ENCODE results near the gene TFPT. TPM values are rescaled to one million over a fixed set of nuclear protein-coding genes. Genes with fewer than 3 reads are reported as not detected.

TFPT gene
- total RNA-seq, 4 donors from 2014 or later: 7.7 to 17.9 (median 13.5) TPM

DNA sequence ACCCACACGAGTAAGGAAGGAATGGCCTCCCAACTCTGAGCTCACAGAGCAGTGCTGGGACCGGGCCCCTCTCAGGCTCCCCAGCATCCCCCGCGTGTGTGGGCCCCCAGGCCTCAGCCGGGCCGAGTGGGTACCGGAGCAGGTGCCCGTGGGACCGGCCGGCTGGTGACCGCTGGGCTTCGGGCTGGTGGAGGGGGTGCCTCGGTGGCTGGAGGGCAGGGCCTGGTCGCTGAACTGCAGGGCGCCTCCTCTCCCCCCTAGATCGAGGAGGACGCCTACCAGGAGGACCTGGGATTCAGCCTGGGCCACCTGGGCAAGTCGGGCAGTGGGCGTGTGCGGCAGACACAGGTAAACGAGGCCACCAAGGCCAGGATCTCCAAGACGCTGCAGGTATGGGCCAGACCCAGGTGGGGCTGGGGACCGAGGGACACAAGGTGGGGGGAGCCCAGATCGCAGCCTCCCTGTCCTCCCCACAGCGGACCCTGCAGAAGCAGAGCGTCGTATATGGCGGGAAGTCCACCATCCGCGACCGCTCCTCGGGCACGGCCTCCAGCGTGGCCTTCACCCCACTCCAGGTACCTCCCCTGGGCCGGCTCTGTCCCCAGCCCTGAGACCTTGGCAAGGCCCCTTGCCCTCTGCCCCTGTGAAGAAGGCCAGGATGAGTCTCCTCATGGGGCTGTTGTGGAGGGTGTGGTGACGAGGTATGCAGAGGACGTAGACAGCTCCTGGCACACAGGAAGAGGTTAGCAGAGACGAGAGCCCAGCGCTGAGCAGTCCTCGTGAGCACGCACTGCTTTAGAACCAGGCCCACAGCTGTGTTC is 13.5 kb upstream of the TFPT start:
- H3K4me1 ChIP-seq: no peaks in the 10 kb centered on the region
- no peak overlapping the region for H3K27ac ChIP-seq
- H3K36me3 ChIP-seq: peaks cover 64 to 65% of the 10 kb centered on the region in 2 donors
- TF ChIP-seq POLR2A (IDR thresholded peaks at IDR 0.05): no peak
- TF ChIP-seq CTCF (IDR thresholded peaks at IDR 0.05): no peak
- H3K9me3 ChIP-seq: no peaks in the 10 kb centered on the region
- DNase-seq: no peak
- H3K4me3 ChIP-seq (replicated peaks in 1 of 3): no peak overlapping the region
- no peaks in the 10 kb centered on the region for H3K27me3 ChIP-seq
- WGBS, 2 donors: 94 to 98% methylated on average over 20 to 25 of the region's 41 CpGs
- intact Hi-C loops (cut with DNase I): no loop called here

- Histone ChIP-seq H3K36me3 (peaks cover 70 to 71% of the 10 kb centered on the region in 2 donors), H3K4me1 (no peaks in the 10 kb centered on the region), H3K4me3 (replicated peaks in 1 of 3) (no peak overlapping the region), H3K27me3 (no peaks in the 10 kb centered on the region), H3K9me3 (no peaks in the 10 kb centered on the region), H3K27ac (no peak overlapping the region)
- WGBS, 2 donors: 92 to 97% methylated on average over 20 of the region's 20 CpGs
- intact Hi-C loops (cut with DNase I): no loop called here
- no peak for TF ChIP-seq POLR2A (IDR thresholded peaks at IDR 0.05)
- TF ChIP-seq CTCF (IDR thresholded peaks at IDR 0.05): no peak
- no peak for DNase-seq
These were observed 12.9 kb upstream of the TFPT start for GRCh38 chr19:54128441-54128725.

DNA sequence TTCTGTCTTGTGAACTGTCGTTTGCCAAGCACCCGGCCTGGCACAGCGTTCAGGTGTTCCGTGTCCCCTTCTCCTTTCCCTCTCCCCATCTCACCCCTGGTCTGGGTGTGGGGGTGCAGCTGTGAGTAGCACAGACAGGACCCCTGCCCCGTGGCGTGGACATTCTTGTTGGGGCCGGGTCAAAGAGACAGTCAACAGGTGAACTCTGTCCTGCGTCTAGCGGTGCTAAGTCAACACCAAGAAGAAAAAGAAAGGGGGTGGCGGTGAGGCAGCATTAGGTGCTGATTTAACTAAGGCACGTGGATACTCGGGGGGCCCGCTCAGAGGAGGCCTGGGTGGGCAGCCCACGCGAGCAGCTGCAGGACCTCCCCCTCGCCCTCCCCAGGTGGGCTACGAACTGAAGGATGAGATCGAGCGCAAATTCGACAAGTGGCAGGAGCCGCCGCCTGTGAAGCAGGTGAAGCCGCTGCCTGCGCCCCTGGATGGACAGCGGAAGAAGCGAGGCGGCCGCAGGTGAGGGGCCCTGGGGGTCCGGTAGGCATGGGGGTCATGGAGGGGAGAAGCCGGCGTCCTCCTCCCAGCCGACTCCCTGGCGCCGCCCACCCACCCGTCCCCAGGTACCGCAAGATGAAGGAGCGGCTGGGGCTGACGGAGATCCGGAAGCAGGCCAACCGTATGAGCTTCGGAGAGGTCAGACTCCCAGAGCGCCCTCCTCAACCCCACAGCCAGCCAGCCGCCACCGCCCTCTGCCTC is 12.4 kb upstream of the TFPT start:
- H3K27ac ChIP-seq: no peak overlapping the region
- peaks cover 75 to 76% of the 10 kb centered on the region in 2 donors for H3K36me3 ChIP-seq
- no peaks in the 10 kb centered on the region for H3K27me3 ChIP-seq
- no peak overlapping the region for H3K4me3 ChIP-seq (replicated peaks in 1 of 3)
- H3K9me3 ChIP-seq: no peaks in the 10 kb centered on the region
- TF ChIP-seq POLR2A (IDR thresholded peaks at IDR 0.05) (no peak), CTCF (IDR thresholded peaks at IDR 0.05) (no peak)
- intact Hi-C loops (cut with DNase I): no loop called here
- 93 to 95% methylated on average over 32 to 39 of the region's 44 CpGs for WGBS, 2 donors
- no peak for DNase-seq
- no peaks in the 10 kb centered on the region for H3K4me1 ChIP-seq

DNA sequence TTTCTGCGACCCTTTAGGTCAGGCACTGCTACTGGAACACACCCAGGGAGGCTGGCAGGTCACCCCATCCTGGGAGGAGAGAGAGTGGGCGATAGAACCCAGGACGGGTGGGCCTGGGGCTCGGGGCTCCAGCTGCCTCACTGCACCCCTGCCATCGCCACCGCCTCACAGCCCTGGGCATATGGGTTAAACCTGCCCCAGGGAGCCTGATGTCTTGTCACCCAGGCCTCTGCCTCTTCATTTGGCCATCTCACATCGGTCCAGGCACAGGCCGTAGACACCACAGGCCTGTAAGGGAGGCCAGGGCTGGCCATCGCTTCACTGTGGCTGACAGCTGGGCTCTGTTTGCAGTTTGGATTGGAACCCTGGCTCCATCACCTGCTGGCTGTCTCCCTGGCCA is 10.3 kb upstream of the TFPT start:
- 91 to 95% methylated on average over 6 to 9 of the region's 9 CpGs for WGBS, 2 donors
- H3K36me3 ChIP-seq: peaks cover 80 to 81% of the 10 kb centered on the region in 2 donors
- intact Hi-C loops (cut with DNase I): no loop called here

More for the DNA sequence above, 10.3 kb upstream of the TFPT start:
- no peaks in the 10 kb centered on the region for H3K27me3 ChIP-seq
- no peak overlapping the region for H3K4me3 ChIP-seq (replicated peaks in 1 of 3)
- DNase-seq: no peak
- H3K27ac ChIP-seq: no peak overlapping the region
- no peak for TF ChIP-seq CTCF (IDR thresholded peaks at IDR 0.05)
- no peak for TF ChIP-seq POLR2A (IDR thresholded peaks at IDR 0.05)
- H3K9me3 ChIP-seq: no peaks in the 10 kb centered on the region
- H3K4me1 ChIP-seq: no peaks in the 10 kb centered on the region
